ENCODE results near the gene ZDHHC23.

Gene ZDHHC23

DNA sequence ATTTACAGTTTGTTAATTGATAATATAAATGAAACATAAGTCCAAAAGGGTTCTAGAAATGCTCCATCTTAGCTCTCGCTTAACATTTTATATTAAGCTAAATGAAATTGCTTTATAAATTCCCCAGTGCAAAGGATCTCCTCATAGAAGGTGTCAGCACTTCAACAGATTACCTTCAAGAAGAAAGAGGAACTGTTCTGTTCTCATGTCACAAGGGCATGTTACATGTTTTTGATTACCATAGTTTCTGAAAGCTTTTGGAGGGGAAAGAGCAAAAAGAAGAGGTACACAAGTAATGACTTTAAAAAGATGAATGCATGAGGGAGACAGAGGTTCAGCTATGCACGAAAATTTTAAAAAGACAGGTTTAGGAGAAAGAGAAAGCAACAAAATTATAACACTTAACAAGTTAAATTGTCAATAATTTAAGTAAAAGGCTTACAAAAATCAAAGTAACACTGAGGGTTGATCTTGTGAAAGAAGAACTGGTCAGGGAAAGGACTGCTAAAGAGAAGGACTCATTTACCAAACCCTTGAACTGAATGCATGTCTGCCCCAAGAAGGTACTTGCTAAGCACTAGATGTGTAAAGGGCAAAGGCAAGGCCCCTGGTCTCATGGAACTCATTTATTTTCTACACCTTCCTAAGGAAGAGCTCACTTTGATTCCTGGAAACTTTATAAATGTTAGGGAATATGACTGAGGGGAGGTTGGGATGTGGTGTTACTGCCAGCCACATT lies 63.4 kb downstream of the ZDHHC23 start:
- DNase-seq = no peak

Measured in NCI-H82 (cell line).